GM10847 (cell line): Measurements from ENCODE around the gene CD302.

Experiments used
- POLR2A ChIP-seq: IDR thresholded peaks from 2 replicates; pipeline ENCODE4 v1.6.1; 2011; ENCODE audit not compliant: insufficient read length; ENCODE audit errors: extremely low read depth

The CD302 gene, protein sequence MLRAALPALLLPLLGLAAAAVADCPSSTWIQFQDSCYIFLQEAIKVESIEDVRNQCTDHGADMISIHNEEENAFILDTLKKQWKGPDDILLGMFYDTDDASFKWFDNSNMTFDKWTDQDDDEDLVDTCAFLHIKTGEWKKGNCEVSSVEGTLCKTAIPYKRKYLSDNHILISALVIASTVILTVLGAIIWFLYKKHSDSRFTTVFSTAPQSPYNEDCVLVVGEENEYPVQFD

GRCh38 chr2:159797543-159798375, at the start of gene CD302:
Gene CD302, minus strand, starts transcription at chr2:159798208. Its CDS starts 10 bp downstream, at chr2:159798198.
- no peak for TF ChIP-seq POLR2A

GRCh38 chr2:159846564-159846963, 48.6 kb upstream of the CD302 start:
- no peak for TF ChIP-seq POLR2A

GRCh38 chr2:159840616-159841015, 42.6 kb upstream of the CD302 start:
- no peak for TF ChIP-seq POLR2A

- no peak for TF ChIP-seq POLR2A
These were observed 34.9 kb upstream of the CD302 start for GRCh38 chr2:159832858-159833257.

DNA sequence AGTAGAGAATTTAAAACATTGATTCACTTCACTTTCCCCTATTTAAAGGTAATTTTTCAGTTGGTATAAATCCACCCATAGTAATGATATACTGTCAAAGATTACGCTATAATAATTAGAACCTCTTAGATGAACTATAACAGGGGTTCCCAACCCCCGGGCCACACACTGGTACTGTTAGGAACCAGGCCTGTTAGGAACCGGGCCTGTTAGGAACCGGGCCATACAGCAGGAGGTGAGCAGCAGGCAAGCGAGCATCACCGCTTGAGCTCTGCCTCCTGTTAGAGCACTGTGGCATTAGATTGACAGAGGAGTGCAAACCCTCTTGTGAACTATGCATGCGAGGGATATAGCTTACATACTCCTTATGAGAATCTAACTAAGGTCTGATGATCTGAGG, 34.0 kb upstream of the CD302 start:
- TF ChIP-seq POLR2A: no peak

DNA sequence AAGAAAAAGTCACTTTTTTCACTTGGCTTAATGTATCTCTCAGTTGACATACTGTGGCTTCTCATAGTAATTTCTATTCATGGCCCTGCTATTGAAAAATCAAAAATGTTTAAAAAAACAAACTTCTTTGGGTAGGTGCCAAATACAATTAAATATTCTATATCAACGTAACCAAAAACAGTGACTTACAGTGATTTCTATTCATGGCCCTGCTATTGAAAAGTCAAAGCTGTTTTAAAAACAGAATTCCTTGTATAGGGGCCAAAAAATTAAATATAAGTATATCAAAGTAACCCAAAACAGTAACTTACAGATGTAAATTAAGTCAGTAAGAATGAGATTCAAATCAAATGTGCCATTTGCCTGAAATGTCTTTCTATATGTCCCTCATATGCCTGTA, 31.4 kb upstream of the CD302 start:
- no peak for TF ChIP-seq POLR2A

DNA sequence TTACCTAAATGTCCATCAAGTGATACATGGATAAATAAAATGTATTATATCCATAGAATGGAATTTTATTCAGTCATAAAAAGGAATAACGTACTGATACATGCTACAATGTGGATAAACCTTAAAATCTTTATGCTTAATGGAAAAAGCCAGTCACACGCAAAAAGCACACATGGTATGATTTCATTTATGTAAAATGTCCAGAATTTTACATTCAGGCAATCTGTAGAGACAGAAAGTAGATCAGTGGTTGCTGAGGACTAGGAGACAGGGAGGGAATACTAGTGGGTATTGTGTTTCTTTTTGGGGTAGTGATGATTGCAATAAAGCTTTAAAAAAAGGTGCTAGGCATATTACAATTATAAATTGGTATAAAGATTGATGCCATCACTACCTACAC, 30.7 kb upstream of the CD302 start:
- no peak for TF ChIP-seq POLR2A

- no peak for TF ChIP-seq POLR2A
These were observed 20.9 kb upstream of the CD302 start for GRCh38 chr2:159818940-159819339.

DNA sequence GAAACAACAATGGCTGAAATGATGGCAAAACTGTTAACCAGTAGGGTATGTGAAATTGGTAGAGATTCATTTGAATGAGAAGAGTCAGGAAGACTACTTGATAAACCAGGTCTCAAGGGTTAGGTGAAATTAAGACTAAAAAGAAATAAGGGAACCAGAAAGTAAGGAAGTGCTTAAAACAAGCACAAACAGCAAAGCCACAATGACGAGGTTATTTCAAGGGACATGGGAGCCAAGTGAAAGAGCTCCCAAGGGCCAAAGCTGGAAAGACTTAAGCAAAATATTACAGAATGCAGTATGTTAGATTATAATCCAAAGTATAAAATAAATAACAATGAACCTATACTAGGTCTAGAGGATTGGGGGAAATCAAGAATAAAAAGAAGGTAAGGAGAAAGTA, 19.3 kb upstream of the CD302 start:
- TF ChIP-seq POLR2A: no peak

DNA sequence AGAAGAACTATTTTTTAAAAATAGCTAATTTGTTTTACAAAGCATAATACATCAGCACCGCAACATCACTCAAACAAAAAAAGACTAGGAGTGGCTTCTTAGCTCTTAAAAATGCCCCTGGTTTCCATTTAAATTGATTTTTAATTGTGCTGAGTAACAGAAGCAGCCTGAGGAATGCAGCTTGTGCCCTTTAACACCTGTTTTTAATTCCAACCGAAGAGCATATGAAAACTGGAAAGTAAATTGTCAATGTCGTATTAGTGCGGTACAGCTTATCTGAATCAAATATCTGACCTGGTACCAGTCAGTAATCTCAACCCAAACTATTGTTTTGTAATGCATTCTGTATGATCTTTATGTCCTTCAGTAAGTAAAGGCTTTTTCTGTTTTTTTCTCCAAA, 13.2 kb upstream of the CD302 start:
- no peak for TF ChIP-seq POLR2A

DNA sequence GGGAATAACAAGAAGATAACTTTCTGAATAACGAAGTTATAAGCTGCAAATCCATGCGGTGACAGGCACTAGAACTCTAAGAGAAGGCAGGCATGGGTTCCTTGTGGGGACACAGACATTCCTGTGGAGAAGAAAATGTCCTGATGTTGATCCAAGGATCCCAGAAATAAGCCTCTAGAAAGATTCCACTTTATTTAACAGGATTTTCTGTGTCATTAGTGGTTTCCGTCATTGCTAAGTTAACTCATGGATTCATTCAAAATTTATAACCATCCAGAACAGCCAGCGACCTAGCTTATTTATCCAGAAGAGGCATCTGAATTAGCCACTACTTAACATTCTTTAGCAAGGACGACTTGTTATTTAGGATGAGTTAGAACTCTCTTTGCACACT, 10.0 kb upstream of the CD302 start:
- no peak for TF ChIP-seq POLR2A

DNA sequence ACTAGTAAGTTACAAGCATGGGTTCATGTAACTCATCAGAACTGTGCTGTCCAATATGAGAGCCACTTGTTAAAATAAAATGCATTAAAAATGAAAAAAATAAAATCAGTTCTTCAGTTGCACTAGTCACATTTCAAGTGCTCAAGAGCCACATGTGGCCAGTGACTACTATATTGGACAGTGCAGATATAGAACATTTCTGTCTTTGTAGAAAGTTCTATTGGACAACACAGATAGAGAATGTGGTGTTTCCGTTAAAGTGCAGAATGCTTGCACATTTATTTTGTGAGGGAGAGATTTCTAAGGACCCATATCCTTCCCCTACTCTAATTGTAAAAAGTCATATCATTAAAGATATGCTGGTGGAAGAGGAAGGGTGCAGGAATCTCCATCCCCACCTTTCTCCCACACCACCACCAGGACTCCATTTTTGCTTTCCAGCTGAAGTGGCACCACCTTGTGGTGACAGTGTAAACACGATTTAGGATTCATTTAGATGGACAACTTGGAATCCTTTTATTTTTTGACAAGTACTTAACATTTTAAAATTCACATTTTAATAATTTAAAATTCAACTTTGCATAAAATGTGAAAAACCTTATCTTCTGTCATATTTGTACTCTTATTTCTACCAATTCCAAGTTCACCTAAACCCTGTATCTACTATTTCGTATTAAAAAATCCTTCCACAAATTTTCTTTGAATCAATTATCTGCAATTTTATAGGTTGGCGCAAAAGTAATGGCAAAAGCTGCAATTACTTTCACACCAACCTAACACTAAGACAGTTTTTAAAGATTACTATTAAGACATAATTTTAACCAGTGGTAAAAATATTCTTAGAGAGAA, 9.4 kb upstream of the CD302 start:
- TF ChIP-seq POLR2A: no peak

DNA sequence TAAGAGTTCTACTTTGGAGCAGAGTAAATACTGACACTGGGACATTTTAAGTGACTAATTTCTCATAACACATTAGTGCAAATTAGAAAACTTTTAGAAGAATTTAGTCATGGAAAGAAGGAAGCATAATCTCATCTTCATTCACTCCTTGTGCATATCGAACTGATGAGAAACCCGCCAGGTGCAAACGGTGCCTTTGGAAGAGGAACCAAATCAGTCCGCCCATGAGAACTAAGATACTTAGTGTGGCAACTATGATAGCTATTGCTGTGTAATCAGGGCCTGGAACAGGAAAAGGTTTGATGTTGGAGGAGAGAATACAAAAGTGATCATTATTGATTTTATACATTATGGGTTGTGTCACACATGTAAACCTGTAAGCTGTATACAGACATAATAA, 6.9 kb upstream of the CD302 start:
- TF ChIP-seq POLR2A: no peak

GRCh38 chr2:159803235-159803962, 5.4 kb upstream of the CD302 start:
- no peak for TF ChIP-seq POLR2A

DNA sequence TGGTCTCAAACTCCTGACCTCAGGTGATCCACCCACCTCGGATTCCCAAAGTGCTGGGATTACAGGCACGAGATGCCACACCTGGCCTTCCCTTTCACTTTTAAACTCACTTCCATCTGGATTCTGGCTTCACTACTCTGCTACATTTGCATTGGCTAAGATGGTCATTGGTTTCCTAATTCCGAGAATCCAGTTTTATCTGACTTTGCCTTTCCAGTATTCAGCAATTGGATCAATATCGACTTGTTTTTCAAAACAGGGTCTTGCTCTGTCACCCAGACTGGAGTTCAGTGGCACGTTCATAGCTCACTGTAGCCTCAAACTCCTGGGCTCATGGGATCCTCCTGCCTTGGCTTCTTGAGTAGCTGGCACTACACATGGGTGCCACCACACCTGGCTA, 4.7 kb upstream of the CD302 start:
- no peak for TF ChIP-seq POLR2A
